ENCODE measurements around the gene TBC1D17. TPM values are rescaled to one million over a fixed set of nuclear protein-coding genes. Genes with fewer than 3 reads are reported as not detected.
A peak's percentile ranks its signal among the peaks of the same experiment; 100 is the strongest.

The TBC1D17 gene
- total and polyA plus RNA-seq, 2 of the 13 experiments (the other 11 are each of a cell fraction or from before 2014, with no cell fraction given) = 9.7 to 16.9 TPM

DNA sequence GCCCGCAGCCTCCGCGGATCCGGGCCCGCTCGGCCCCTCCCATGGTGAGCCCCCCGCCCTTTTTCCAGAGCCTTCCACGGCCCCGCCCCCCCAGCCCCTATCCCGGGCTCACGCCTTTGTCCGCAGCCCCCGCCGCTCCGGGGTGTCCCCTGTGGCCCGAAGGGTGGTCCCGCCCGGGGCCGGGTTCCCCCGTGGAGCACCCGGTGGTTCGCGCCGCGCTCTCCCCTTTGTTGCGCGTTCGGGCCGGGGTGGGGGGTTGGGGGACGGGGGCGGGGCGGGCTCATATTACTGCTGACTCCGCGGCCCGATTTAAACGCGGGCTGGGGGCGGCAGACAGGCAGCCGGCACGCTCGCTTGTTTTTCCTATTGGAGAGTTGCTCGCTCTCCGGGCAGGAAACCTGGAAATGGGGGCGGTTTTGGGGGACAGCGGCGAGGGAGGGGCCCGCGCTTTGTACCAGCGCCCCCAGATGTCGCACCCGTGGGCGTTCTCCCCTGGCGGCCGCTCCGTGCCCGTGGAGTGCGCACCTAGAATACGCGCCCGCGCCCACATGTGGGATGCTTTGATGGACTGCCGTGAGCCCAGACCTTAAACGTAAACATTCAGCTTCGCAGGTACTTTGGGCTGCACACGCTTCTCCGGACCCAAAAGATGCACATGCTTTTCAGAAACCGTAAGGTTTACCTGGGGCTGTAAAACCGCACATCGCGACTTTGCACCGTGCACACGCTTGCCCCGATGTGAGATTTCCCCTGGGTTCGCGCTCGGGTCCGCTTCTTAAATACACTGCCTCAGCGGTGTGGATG, 25.8 kb upstream of the TBC1D17 start:
- Histone ChIP-seq H3K79me2 (ENCODE audit: insufficient read depth, low read length) (peaks cover 24% of the 10 kb centered on the region), H3K27me3 (ENCODE audit: control insufficient read depth in 1 of 2, insufficient read depth in 2 of 2, low read length in 2 of 2) (no peaks in the 10 kb centered on the region; a peak in 1 of 5 replicates), H3K4me1 (ENCODE audit: insufficient read depth, low read length) (peaks cover 30% of the 10 kb centered on the region), H3K4me2 (ENCODE audit: low read depth, low read length) (peak overlapping the region; percentile 89), H3K27ac (ENCODE audit: extremely low read length, insufficient read depth, low read length) (peak overlapping the region; percentile 100), H3K9me3 (ENCODE audit: low read length) (no peaks in the 10 kb centered on the region), H3K9ac (ENCODE audit: insufficient read depth, low read depth, low read length) (peak overlapping the region; percentile 96), H3K4me3 (replicated peaks in 1 of 3; ENCODE audit: insufficient read depth in 1 of 3, low read depth in 2 of 3, low read length in 3 of 3) (peak overlapping the region; percentile 89 to 93 (median 90)), H3K36me3 (replicated peaks in 1 of 2; ENCODE audit: control insufficient read depth in 1 of 2, insufficient read depth in 2 of 2, low read length in 2 of 2) (peaks cover 21 to 26% of the 10 kb centered on the region in 2 experiments; a peak in 4 of 5 replicates), H4K20me1 (ENCODE audit: insufficient read depth, low read length) (peaks cover 23% of the 10 kb centered on the region), H2AFZ (ENCODE audit: low read length) (no peak overlapping the region)
- ATAC-seq (no peak), FAIRE-seq (no peak), DNase-seq (ENCODE audit: low spot score) (no peak)
- 6% methylated on average over 8 of the region's 78 CpGs for WGBS (ENCODE audit: low lambda C conversion rate)
- in situ Hi-C loops (cut with HindIII; ENCODE audit: extremely low pct_ligation_motif_present, low pct_unique_long_range_greater_than_20kb) = no loop called here
- intact Hi-C loops (cut with micrococcal nuclease; ENCODE audit: unreplicated experiment) = no loop called here
- BruUV-seq (replicated peaks) = no TSS peak
- POLR2A ChIA-PET = interaction anchor here (0.6 to 3.1 kb wide), 8 partner anchors 13 to 166 kb away, joined by 3 to 29 read pairs (median 12); partner anchors contain the start of genes AKT1S1, ATF5, NUP62 and PNKP
- CTCF ChIA-PET (ENCODE audit: low intra/inter-chr PET ratio, low total read pairs) = no interaction called here
- TF ChIP-seq ZBTB38 (CRISPR knock-in tag; IDR thresholded peaks at IDR 0.05) = 0 out of 2 replicates have a peak, but pooled peaks have one; percentile 35
- TF ChIP-seq NR2C2 (CRISPR knock-in tag; IDR thresholded peaks at IDR 0.05; ENCODE audit: borderline replicate concordance) = no peak
- TF ChIP-seq ZSCAN31 (CRISPR knock-in tag; IDR thresholded peaks at IDR 0.05; ENCODE audit: low read depth) = no peak
- TF ChIP-seq CREB1 (IDR thresholded peaks at IDR 0.05) = no peak
- no peak for TF ChIP-seq CREB1 (CRISPR knock-in tag; IDR thresholded peaks at IDR 0.05)
- no peak for TF ChIP-seq FUBP1 (CRISPR knock-in tag; IDR thresholded peaks at IDR 0.05; ENCODE audit: borderline replicate concordance)
- TF ChIP-seq ZNF800 (CRISPR knock-in tag; IDR thresholded peaks at IDR 0.05) = 0 out of 2 replicates have a peak, but pooled peaks have one; percentile 18
- TF ChIP-seq MXD1 (CRISPR knock-in tag; IDR thresholded peaks at IDR 0.05) = peak; percentile 54; the same call in 1 of the 2 replicates
- TF ChIP-seq PATZ1 (CRISPR knock-in tag; IDR thresholded peaks at IDR 0.05) = peak; percentile 59
- TF ChIP-seq MYC (CRISPR knock-in tag; IDR thresholded peaks at IDR 0.05; ENCODE audit: borderline replicate concordance) = peak; percentile 2; the same call in 1 of the 2 replicates
- peak; percentile 44; the same call in 1 of the 2 replicates for TF ChIP-seq BORCS8-MEF2B (CRISPR knock-in tag; IDR thresholded peaks at IDR 0.05)
- no peak for TF ChIP-seq FOSL1 (CRISPR knock-in tag; IDR thresholded peaks at IDR 0.05; ENCODE audit: borderline replicate concordance)
